Common myeloid progenitor, CD34-positive (primary cell): ENCODE data around the gene APMAP.
A peak's percentile ranks its signal among the peaks of the same experiment; 100 is the strongest.

Source experiments
- CTCF ChIA-PET: fragments of 350-600 bp; sonication (Branson Sonifier 250); formaldehyde crosslinking; loops from one replicate; lab custom pipeline; 2021; ENCODE audit warnings: antibody characterized with exemption; lab: Charles Lee
- POLR2A ChIA-PET: fragments of 350-600 bp; sonication (Branson Sonifier 250); formaldehyde crosslinking; loops from one replicate; lab custom pipeline; 2021; ENCODE audit warnings: antibody characterized with exemption; lab: Charles Lee
- DNase-seq, 3 donors: peaks; one replicate each; pipeline versions ENCODE4 v3.0.0 to v3.0.0-alpha.2; 2013
- H3K27ac ChIP-seq, 2 experiments: 1 replicate in 1 of 2; 2 replicates in 1 of 2; pipeline ENCODE4 v1.7.0; 2013; ENCODE audit warnings: inconsistent platforms in 2 of 2, low read length in 2 of 2, mild to moderate bottlenecking in 2 of 2, low read depth in 1 of 2, moderate library complexity in 1 of 2; ENCODE audit not compliant: severe bottlenecking in 2 of 2, insufficient read depth in 1 of 2, poor library complexity in 1 of 2
- H3K27me3 ChIP-seq, 5 experiments: replicated peaks in 2 of 5; 1 replicate in 3 of 5; 2 replicates in 2 of 5; pipeline versions ENCODE4 v1.6.1 to v1.7.0; 2013; ENCODE audit warnings: low read length in 4 of 5, mild to moderate bottlenecking in 2 of 5, moderate library complexity in 2 of 5, inconsistent platforms in 1 of 5; ENCODE audit not compliant: insufficient read depth in 5 of 5, control insufficient read depth in 4 of 5
- H3K36me3 ChIP-seq, 4 experiments: 1 replicate in 2 of 4; 2 replicates in 2 of 4; pipeline versions ENCODE4 v1.6.1 to v1.7.0; 2013; ENCODE audit warnings: low read length in 3 of 4, control low read depth in 1 of 4, mild to moderate bottlenecking in 1 of 4; ENCODE audit not compliant: control insufficient read depth in 4 of 4, insufficient read depth in 4 of 4
- H3K4me1 ChIP-seq, 4 experiments: 1 replicate in 3 of 4; 2 replicates in 1 of 4; pipeline versions ENCODE4 v1.6.1 to v1.7.1; 2013; ENCODE audit warnings: low read length in 3 of 4, mild to moderate bottlenecking in 3 of 4, control low read depth in 1 of 4, inconsistent platforms in 1 of 4, moderate library complexity in 1 of 4; ENCODE audit not compliant: control insufficient read depth in 4 of 4, insufficient read depth in 4 of 4; ENCODE audit errors: control extremely low read depth in 1 of 4
- H3K4me3 ChIP-seq, 7 experiments: 1 replicate in 4 of 7; 2 replicates in 3 of 7; pipeline versions ENCODE4 v1.5.1 to v1.7.0; 2013; ENCODE audit warnings: mild to moderate bottlenecking in 7 of 7, low read length in 6 of 7, moderate library complexity in 6 of 7, inconsistent platforms in 2 of 7, low read depth in 2 of 7, control low read depth in 1 of 7; ENCODE audit not compliant: insufficient read depth in 4 of 7, control insufficient read depth in 1 of 7; ENCODE audit errors: extremely low read depth in 1 of 7
- H3K9me3 ChIP-seq, 5 experiments: 1 replicate in 4 of 5; 2 replicates in 1 of 5; pipeline versions ENCODE4 v1.6.1 to v1.7.1; 2013; ENCODE audit warnings: low read length in 4 of 5, mild to moderate bottlenecking in 2 of 5, inconsistent platforms in 1 of 5, low read depth in 1 of 5, moderate library complexity in 1 of 5; ENCODE audit not compliant: control insufficient read depth in 4 of 5, insufficient read depth in 2 of 5; ENCODE audit errors: control extremely low read depth in 1 of 5
- WGBS: methylation state at CpG from one replicate; pipeline ENCODE4 v1.1.5; 2013; ENCODE audit not compliant: insufficient coverage; 5-methylcytosine and 5-hydroxymethylcytosine counted together

The APMAP gene

GRCh38 chr20:24995741-24996448 is 3.3 kb upstream of the APMAP start:
- WGBS: 92% methylated on average over 2 of the region's 9 CpGs
- no peak for DNase-seq
- Histone ChIP-seq H3K4me3 (no peak overlapping the region), H3K27me3 (no peaks in the 10 kb centered on the region), H3K4me1 (peaks cover 0 to 48% (median 32%) of the 10 kb centered on the region in 4 experiments), H3K9me3 (no peaks in the 10 kb centered on the region), H3K27ac (no peak overlapping the region), H3K36me3 (no peaks in the 10 kb centered on the region)
- POLR2A ChIA-PET: interaction anchor here (0.6 to 0.8 kb wide), 2 partner anchors 63 to 69 kb away, joined by 3 read pairs; partner anchors contain the start of gene ACSS1
- CTCF ChIA-PET: interaction anchor here (1.0 to 8.2 kb wide), 21 partner anchors 10 to 403 kb away, joined by 3 to 160 read pairs (median 6); partner anchors contain the start of gene ACSS1

GRCh38 chr20:24994470-24995368 is 2.2 kb upstream of the APMAP start:
- no peaks in the 10 kb centered on the region for H3K9me3 ChIP-seq
- 48% methylated on average over 15 of the region's 20 CpGs for WGBS
- no peak overlapping the region for H3K27ac ChIP-seq
- CTCF ChIA-PET: interaction anchor here (0.5 to 8.2 kb wide), 33 partner anchors 11 to 405 kb away, joined by 3 to 160 read pairs (median 4); partner anchors contain the start of gene ACSS1
- DNase-seq: peak; percentile 81 to 89 (median 83)
- H3K4me1 ChIP-seq: peaks cover under 1 to 39% (median 30%) of the 10 kb centered on the region in 4 experiments
- POLR2A ChIA-PET: interaction anchor here (0.6 to 0.8 kb wide), 2 partner anchors 64 to 71 kb away, joined by 3 read pairs; partner anchors contain the start of gene ACSS1
- no peaks in the 10 kb centered on the region for H3K27me3 ChIP-seq
- peak overlapping the region in 3 of 7 experiments; percentile 41 to 61 (median 60) for H3K4me3 ChIP-seq
- H3K36me3 ChIP-seq: no peaks in the 10 kb centered on the region

DNA sequence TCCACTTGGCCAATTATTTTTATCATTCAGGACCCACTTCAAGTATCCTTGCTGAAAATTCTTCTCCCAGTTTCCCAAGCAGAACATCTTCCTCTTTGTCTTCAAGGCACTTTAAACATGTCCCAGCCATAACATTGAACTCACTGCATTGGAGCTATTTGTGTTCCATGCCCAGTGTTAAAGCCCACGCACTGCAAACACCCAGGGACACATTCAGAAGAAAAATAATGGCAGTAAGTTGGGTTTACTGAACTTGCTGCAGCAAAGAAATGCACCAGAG is 1.6 kb upstream of the APMAP start:
- no peak for DNase-seq
- POLR2A ChIA-PET: no interaction called here
- no CpG with 5 or more reads among the region's 1 CpG for WGBS
- no peaks in the 10 kb centered on the region for H3K9me3 ChIP-seq
- no peak overlapping the region for H3K4me3 ChIP-seq
- H3K36me3 ChIP-seq: peaks cover 0 to 5% (median 0%) of the 10 kb centered on the region in 4 experiments
- peaks cover 2 to 41% (median 32%) of the 10 kb centered on the region in 4 experiments for H3K4me1 ChIP-seq
- H3K27me3 ChIP-seq: no peaks in the 10 kb centered on the region
- H3K27ac ChIP-seq: no peak overlapping the region
- CTCF ChIA-PET: interaction anchor here (0.7 to 8.2 kb wide), 25 partner anchors 12 to 405 kb away, joined by 3 to 160 read pairs (median 4); partner anchors contain the start of genes ACSS1 and VSX1

DNA sequence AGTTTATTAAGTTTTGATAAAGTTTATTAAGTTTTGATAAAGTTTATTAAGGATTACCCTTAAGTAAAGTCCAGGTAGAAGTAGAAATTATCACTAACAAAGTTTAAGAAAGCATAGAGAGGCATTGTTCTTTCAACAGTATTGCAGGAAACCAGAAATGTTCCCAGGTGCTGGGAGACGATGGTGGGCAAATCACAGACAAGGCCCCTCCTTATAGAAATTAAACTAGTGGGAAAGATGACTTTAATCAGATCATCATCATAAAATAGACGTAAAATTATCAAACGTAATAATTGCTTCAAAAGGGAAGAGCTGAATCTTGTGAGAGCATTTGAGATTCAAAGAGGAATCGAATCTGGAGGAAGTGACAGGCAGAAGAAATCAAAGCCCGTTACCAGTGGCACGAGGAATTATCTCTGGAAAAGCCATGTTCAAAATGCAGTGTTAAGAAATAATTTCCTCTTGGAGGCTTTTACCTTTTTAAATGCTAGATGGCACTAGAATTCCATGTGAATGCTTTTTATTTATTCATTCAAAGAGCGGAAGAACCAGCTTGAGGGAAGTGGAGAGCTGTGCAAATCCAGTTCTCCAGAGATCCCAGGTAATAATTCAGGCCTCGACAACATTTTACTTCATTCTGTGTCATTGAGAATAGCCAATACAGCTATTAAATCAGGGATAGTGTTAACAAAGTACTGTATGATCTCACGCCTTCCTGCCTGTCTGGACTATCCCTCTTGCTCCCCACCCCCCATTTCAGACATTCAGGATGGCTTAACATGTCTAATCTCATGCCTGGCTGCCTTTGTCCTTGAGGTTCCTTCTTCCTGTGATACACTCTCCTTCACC is 1.0 kb upstream of the APMAP start:
- peaks cover 2 to 46% (median 35%) of the 10 kb centered on the region in 4 experiments for H3K4me1 ChIP-seq

GRCh38 chr20:24991897-24992486 is 559 bp downstream of the APMAP start:
- POLR2A ChIA-PET: interaction anchor here (0.8 to 1.4 kb wide), 2 partner anchors 9 to 336 kb away, joined by 3 read pairs; no protein-coding TSS in a partner anchor
- peak in 1 of 3 donors; percentile 28 for DNase-seq
- CTCF ChIA-PET: interaction anchor here (8.2 kb wide), 1 partner anchor 72 kb away, joined by 160 read pairs; no protein-coding TSS in a partner anchor
- H3K4me1 ChIP-seq: peaks cover 2 to 46% (median 35%) of the 10 kb centered on the region in 4 experiments
- H3K27ac ChIP-seq: peak overlapping the region; percentile 51 to 86
- no peaks in the 10 kb centered on the region for H3K9me3 ChIP-seq
- H3K4me3 ChIP-seq: peak overlapping the region; percentile 48 to 93 (median 87)
- 0% methylated on average over 36 of the region's 36 CpGs for WGBS
- H3K27me3 ChIP-seq: no peaks in the 10 kb centered on the region
- H3K36me3 ChIP-seq: peaks cover 0 to 17% (median 0%) of the 10 kb centered on the region in 4 experiments

More for the DNA sequence above, 1.0 kb upstream of the APMAP start:
- H3K27me3 ChIP-seq: no peaks in the 10 kb centered on the region
- H3K36me3 ChIP-seq: peaks cover 0 to 11% (median 0%) of the 10 kb centered on the region in 4 experiments
- H3K27ac ChIP-seq: peak overlapping the region; percentile 51 to 86
- WGBS: 25% methylated on average over 6 of the region's 9 CpGs
- POLR2A ChIA-PET: interaction anchor here (0.6 kb wide), 1 partner anchor 60 kb away, joined by 3 read pairs; no protein-coding TSS in a partner anchor
- CTCF ChIA-PET: interaction anchor here (0.7 to 8.2 kb wide), 24 partner anchors 12 to 406 kb away, joined by 3 to 160 read pairs (median 4); partner anchors contain the start of genes ACSS1 and VSX1
- peak overlapping the region in 5 of 7 experiments; percentile 48 to 93 (median 91) for H3K4me3 ChIP-seq
- DNase-seq: peak in 1 of 3 donors; percentile 23
- H3K9me3 ChIP-seq: no peaks in the 10 kb centered on the region
